ENCODE data around the gene KIF15. TPM values are rescaled to one million over a fixed set of nuclear protein-coding genes. Genes with fewer than 3 reads are reported as not detected.

Gene KIF15
- total RNA-seq, 4 donors from 2014 or later, result 3.2 to 9.1 (median 4.9) TPM

- H3K9me3 ChIP-seq, result no peaks in the 10 kb centered on the region
- H3K36me3 ChIP-seq, result no peaks in the 10 kb centered on the region
- 34 to 39% methylated on average over 7 of the region's 7 CpGs for WGBS, 2 donors
- TF ChIP-seq CTCF (IDR thresholded peaks at IDR 0.05) (no peak), POLR2A (IDR thresholded peaks at IDR 0.05) (no peak)
- DNase-seq, result no peak
- peaks cover 0 to 6% (median 0%) of the 10 kb centered on the region in 4 donors for H3K27me3 ChIP-seq
- H3K4me3 ChIP-seq, result no peak overlapping the region
- peak overlapping the region; percentile 40 to 64 (median 52) for H3K27ac ChIP-seq
- peaks cover 10 to 39% (median 16%) of the 10 kb centered on the region in 3 donors for H3K4me1 ChIP-seq
- intact Hi-C loops (cut with DNase I), result no loop called here
Observed at GRCh38 chr3:44887101-44887500, 125.5 kb downstream of the KIF15 start.

- no peaks in the 10 kb centered on the region for H3K36me3 ChIP-seq
- WGBS, 2 donors, result 67 to 84% methylated on average over 3 of the region's 3 CpGs
- DNase-seq, result no peak
- TF ChIP-seq POLR2A (IDR thresholded peaks at IDR 0.05) (no peak), CTCF (IDR thresholded peaks at IDR 0.05) (no peak)
- no peak overlapping the region for H3K4me3 ChIP-seq
- intact Hi-C loops (cut with DNase I), result no loop called here
- H3K9me3 ChIP-seq, result no peaks in the 10 kb centered on the region
- H3K27me3 ChIP-seq, result peaks cover 0 to 2% (median 0%) of the 10 kb centered on the region in 4 donors
- H3K4me1 ChIP-seq, result peaks cover 0 to 20% (median 7%) of the 10 kb centered on the region in 3 donors
- H3K27ac ChIP-seq, result no peak overlapping the region
Observed at GRCh38 chr3:44890258-44890657, 128.7 kb downstream of the KIF15 start.

GRCh38 chr3:44890852-44891251 is 129.3 kb downstream of the KIF15 start:
- 46 to 65% methylated on average over 3 of the region's 3 CpGs for WGBS, 2 donors
- peaks cover 0 to 14% (median 7%) of the 10 kb centered on the region in 3 donors for H3K4me1 ChIP-seq
- no peaks in the 10 kb centered on the region for H3K9me3 ChIP-seq
- no peak for TF ChIP-seq POLR2A (IDR thresholded peaks at IDR 0.05)
- TF ChIP-seq CTCF (IDR thresholded peaks at IDR 0.05), result no peak
- no peaks in the 10 kb centered on the region for H3K36me3 ChIP-seq
- H3K27ac ChIP-seq, result no peak overlapping the region
- no peak overlapping the region for H3K4me3 ChIP-seq
- H3K27me3 ChIP-seq, result no peaks in the 10 kb centered on the region
- no peak for DNase-seq
- intact Hi-C loops (cut with DNase I), result no loop called here

GRCh38 chr3:44892689-44893088 is 131.1 kb downstream of the KIF15 start:
- 38 to 41% methylated on average over 3 of the region's 3 CpGs for WGBS, 2 donors
- H3K9me3 ChIP-seq, result no peaks in the 10 kb centered on the region
- intact Hi-C loops (cut with DNase I), result no loop called here
- no peaks in the 10 kb centered on the region for H3K36me3 ChIP-seq
- no peaks in the 10 kb centered on the region for H3K27me3 ChIP-seq
- DNase-seq, result no peak
- no peaks in the 10 kb centered on the region for H3K4me1 ChIP-seq
- no peak for TF ChIP-seq CTCF (IDR thresholded peaks at IDR 0.05)
- TF ChIP-seq POLR2A (IDR thresholded peaks at IDR 0.05), result no peak
- H3K27ac ChIP-seq, result no peak overlapping the region
- no peak overlapping the region for H3K4me3 ChIP-seq

GRCh38 chr3:44893097-44893496 is 131.5 kb downstream of the KIF15 start:
- intact Hi-C loops (cut with DNase I), result no loop called here
- 7 to 27% methylated on average over 2 of the region's 2 CpGs for WGBS, 2 donors
- Histone ChIP-seq H3K4me1 (no peaks in the 10 kb centered on the region), H3K27me3 (no peaks in the 10 kb centered on the region), H3K9me3 (no peaks in the 10 kb centered on the region), H3K27ac (no peak overlapping the region), H3K4me3 (no peak overlapping the region), H3K36me3 (no peaks in the 10 kb centered on the region)
- TF ChIP-seq CTCF (IDR thresholded peaks at IDR 0.05) (no peak), POLR2A (IDR thresholded peaks at IDR 0.05) (no peak)
- DNase-seq, result no peak

All from esophagus squamous epithelium (tissue), 5 donors.